Measurements from ENCODE around the gene KCNB1.

- TF ChIP-seq, protein P1, sequence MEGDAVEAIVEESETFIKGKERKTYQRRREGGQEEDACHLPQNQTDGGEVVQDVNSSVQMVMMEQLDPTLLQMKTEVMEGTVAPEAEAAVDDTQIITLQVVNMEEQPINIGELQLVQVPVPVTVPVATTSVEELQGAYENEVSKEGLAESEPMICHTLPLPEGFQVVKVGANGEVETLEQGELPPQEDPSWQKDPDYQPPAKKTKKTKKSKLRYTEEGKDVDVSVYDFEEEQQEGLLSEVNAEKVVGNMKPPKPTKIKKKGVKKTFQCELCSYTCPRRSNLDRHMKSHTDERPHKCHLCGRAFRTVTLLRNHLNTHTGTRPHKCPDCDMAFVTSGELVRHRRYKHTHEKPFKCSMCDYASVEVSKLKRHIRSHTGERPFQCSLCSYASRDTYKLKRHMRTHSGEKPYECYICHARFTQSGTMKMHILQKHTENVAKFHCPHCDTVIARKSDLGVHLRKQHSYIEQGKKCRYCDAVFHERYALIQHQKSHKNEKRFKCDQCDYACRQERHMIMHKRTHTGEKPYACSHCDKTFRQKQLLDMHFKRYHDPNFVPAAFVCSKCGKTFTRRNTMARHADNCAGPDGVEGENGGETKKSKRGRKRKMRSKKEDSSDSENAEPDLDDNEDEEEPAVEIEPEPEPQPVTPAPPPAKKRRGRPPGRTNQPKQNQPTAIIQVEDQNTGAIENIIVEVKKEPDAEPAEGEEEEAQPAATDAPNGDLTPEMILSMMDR (IDR thresholded peaks at IDR 0.05): no peak
- no peak for TF ChIP-seq POLR2A (IDR thresholded peaks at IDR 0.05)
Measured at GRCh38 chr20:49379338-49379737, 103.1 kb downstream of the KCNB1 start.

Measured in prostate gland (tissue), 2 donors.